Right hindlimb (tissue), 1 donor: ENCODE data around the gene KDM4D.
"Not testable (repeated sequence)": the region's sequence is repeated elsewhere in the genome, so short reads cannot be mapped to it uniquely, and the experiment has no call there.

Experiments used
- DNase-seq: peaks from one replicate; pipeline ENCODE4 v3.0.0-alpha.2; 2018

The KDM4D gene

DNA sequence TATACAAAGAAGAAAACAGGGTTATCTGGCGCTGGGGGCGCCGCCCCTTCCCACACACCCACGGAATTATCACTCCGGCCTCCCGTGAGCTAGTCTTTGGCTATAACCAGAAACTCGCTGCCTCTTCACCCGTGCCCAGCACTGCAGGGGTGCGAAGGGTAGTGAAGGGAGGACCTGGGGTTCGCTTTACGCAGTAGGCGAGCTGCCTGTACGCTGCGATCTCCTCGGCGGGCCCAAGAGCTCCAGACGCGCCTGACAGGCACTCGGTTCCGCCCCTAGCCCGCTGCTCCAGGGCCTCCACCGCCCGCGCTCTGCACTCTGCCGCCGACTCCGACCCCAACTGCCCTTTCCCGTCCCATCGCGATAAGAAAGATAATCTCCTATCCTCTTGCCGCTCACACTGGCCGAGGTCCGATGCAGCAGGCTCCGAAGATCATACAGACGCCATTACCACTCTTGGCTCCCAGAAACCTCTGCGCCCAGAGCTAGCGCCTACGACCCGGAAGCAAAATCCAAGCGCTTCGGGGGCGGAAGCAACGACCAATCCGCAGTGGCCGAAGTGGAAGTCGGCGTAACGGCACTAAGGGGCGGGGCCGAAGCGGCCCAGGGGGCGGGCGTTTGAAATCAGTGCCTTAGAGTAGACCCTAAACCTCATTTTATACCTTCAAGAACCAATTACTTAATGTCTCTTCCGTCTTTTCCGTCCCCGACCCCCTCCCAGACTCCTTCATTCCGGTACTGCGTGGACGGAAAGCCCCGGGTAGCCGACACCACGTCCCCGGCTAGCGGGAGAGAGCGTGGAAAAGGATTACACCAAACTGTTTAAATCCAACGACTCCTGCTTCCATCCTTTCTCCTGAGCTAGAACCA is at the start of gene KDM4D, which contains the start of gene CWC15:
KDM4D (plus strand) TSS at position 611 of the 870 bp plus-strand sequence. CDS start 23,664 bp downstream, outside the sequence.
CWC15 (minus strand) TSS at position 458 of the 870 bp plus-strand sequence. CDS start 1,371 bp downstream, outside the sequence.
- peak; percentile 98 for DNase-seq

GRCh38 chr11:94924171-94924572 is 49.3 kb upstream of the KDM4D start:
- no peak for DNase-seq

DNA sequence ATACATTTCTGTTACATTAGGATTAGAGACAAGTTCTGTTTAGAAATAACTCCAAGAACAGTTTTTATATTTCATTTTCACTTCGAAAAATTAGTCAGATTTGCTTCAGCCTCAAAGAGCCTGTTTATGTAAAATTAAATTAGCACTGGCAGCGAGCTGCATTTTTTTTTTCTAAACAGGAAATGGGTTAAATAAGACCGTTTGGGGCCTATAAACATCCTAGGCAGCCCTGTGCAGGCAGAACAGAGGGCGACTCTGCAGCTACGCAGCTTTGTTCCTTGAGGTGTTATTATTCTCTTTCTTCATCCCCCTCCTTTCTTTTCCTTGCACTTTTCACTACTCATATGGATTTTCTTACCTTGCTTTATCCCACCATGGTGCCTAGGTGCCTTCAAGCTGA is 48.9 kb upstream of the KDM4D start:
- no peak for DNase-seq

GRCh38 chr11:94925422-94926270 is 47.9 kb upstream of the KDM4D start:
- no peak for DNase-seq

DNA sequence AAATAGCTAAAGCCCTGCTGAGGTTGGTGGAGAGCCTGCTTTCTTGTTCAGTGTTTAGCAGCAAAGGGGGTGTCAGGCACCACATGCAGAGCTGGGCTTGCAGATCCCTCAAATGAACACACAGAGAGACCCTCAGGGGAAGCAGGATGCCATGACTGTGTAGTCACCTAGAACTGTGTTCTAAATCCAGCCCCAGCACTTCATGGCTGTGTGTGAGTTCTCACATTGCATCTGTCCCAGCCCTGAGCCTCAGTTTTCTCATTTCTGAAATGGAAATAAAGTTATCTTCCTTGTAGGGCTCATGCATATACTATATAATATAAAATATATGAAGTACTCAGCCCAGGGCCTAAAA is 47.3 kb upstream of the KDM4D start:
- no peak for DNase-seq

GRCh38 chr11:94926698-94927237 is 46.7 kb upstream of the KDM4D start:
- peak; percentile 89 for DNase-seq

DNA sequence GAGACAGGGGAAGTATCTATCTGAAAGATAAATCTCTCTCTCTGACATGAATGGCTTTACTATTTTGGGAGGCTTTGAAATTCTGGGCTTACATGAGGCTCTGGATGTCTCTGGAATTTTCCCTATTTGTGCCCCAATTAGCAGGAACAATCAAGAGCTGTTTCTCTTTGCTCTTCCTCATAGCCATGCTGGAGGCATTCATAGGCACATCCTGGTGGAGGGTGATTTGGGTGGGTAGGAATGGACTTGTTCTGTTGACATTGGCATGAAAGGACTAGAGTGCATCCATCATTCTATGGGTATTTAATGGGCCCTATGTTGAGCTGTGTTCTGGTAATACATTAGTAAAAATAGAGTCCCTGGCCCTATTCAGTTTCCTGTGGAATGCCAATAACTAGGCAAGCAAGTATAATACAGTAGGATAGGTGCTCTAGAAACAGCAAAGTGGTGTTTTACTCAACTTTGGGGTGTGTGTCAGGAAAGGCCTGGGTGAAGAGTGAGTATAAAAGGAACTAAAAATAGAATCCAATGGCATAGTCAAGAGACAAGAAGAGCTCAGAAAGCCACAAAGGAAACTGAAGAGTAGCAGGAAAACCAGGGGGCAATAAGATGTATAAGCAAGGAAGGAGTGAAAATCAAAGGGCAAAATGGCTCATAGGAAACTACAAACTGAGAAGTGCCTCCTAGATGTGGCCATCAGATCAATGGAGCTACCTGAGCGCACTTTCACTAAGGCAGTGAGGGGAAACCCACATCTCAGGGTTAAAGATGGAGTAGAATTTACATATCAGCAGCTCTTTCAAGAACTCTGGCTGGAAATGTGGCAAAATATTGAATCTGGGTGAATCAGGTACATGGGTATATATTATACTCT is 45.2 kb upstream of the KDM4D start:
- DNase-seq, result no peak

DNA sequence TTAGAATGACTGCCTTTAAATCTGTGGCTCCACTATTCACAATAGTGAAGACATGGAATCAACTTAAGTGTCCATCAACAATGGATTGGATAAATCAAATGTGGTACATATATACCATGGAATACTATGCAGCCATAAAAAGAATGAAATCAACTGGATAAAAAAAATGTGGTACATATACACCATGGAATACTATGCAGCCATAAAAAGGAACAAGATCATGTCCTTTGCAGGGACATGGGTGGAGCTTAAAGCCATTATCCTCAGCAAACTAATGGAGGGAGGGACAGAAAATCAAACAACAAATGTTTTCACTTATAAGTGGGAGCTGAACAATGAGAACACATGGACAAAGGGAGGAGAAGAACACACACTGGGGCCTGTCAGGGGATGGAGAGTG is 41.4 kb upstream of the KDM4D start:
- DNase-seq, result not testable (repeated sequence)

GRCh38 chr11:94932503-94932902 is 41.0 kb upstream of the KDM4D start:
- DNase-seq, result no peak

GRCh38 chr11:94933223-94934130 is 40.0 kb upstream of the KDM4D start:
- DNase-seq, result peak; percentile 44

DNA sequence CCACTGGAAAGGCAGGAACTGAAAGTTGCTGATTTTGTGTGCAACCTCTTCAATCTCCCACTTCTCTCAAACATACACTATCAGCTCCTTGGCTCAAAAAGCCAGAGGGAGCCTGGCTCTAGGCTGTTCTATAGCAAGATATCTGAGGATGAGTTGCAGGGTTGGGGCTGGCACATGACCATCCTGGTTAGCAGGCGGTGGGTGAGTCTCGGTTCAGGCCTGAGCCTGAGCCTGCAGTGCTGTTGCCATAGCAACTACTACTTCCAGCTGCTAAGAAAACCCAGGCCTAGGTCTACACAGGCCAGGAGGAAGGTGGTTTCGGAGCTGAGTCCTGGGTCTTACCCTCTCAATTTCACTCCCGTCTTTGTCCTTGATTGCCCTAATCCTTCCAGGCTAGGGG is 39.1 kb upstream of the KDM4D start:
- DNase-seq, result no peak

DNA sequence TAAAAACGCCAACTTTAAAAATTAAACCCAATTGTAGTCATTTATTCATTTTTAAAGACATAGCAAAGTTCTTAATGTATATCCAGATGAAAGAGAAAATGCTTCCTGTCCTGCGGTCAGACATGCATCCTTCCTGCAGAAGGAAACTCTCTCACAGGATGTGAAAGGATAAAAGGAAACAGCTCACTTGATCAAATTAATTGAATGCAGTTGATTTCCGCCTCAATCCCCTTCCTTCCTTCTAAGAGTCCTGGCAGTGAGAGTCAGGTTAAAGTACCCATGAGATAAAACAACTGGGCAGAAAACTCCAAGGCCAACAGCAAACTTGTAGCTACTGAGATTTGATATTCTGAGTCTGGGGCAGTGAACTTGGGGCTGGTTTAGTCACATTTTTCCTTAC is 38.7 kb upstream of the KDM4D start:
- DNase-seq, result no peak

DNA sequence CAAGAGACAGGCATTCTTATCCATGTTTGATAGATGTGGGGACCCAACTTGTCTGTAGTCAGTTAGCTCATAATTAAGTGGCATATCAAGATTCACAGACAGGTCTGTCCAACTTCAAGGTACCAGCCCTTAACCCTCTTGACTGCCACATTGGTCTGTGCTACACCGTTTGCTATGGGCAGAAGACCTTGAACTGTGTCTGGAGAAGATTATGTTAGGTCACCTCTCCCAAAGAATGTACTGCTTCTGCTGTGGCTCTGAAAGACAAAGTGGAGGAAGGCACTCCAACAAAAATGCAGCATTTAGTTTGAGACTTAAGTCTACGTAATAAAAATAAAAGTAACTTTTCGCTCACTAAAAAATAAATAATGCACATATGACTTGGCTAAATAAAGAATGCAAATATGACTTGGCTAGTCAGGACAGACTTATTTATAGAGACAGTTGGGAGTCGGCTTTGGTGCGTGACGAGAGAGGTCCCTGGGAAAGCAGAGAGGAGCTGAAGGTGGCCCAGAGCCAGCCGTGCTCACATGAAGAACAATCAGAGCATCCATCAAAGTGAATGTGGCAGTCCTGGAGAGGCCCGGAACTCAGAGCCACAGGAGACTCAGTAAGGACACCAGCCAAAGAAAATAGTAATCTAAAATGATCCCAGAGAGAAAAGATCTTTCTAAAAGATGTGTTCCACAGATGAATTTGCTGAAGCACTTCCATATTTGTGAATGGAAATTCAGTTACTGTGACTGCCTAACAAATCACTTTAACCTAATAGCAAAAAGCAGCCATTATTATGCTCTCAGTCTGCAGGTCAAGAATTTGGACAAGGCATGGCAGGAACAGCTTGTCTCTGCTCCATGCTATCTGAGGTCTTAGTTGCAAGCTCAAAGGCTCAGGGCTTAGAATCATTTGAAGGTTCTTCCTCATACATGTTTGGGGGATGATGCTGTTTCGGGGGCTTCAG is 35.1 kb upstream of the KDM4D start:
- DNase-seq, result peak; percentile 91

- no peak for DNase-seq
These were observed 34.2 kb upstream of the KDM4D start for GRCh38 chr11:94939346-94939745.

DNA sequence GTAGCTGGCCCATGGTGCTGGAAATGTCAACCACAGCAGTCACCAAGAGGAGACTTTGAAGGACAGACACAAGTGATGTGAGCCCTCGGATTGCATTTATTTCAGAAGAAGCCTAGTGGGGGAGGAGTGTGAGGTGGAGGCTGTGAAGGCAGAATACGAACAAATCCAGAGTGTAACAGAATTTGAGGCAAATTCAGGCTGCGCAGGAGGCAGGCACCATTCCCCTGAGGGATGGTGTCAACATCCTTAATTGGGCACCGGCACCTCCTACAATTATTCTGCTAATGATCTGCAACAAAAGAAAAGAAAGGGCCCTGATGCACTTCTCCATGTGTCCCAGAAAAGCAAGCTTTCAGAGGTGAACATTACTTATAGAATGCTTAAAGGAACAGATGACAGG is 32.4 kb upstream of the KDM4D start:
- DNase-seq, result no peak

- DNase-seq, result no peak
These were observed 26.7 kb upstream of the KDM4D start for GRCh38 chr11:94946812-94947211.

- no peak for DNase-seq
These were observed 25.4 kb upstream of the KDM4D start for GRCh38 chr11:94948070-94948617.

GRCh38 chr11:94954753-94955152 is 18.8 kb upstream of the KDM4D start:
- no peak for DNase-seq

- DNase-seq, result no peak
These were observed 16.5 kb upstream of the KDM4D start for GRCh38 chr11:94956963-94957362.
